Fibroblast of mammary gland (primary cell): ENCODE results near the gene SPACA7.

Source experiments
- DNase-seq: peaks from one replicate; pipeline ENCODE4 v3.0.0-alpha.2; 2010; ENCODE audit warnings: low read depth
- H3K4me3 ChIP-seq: 2 replicates; pipeline ENCODE4 v1.5.1; 2011; ENCODE audit warnings: low read depth, mild to moderate bottlenecking, low read length, moderate library complexity; ENCODE audit not compliant: control insufficient read depth
- TF ChIP-seq, protein P1 (sequence below): conservative IDR thresholded peaks from 2 replicates; pipeline ENCODE4 v1.5.1; 2011; ENCODE audit warnings: low read depth, low read length, inconsistent platforms; ENCODE audit not compliant: control insufficient read depth, insufficient read depth

Gene SPACA7

GRCh38 chr13:112356190-112356589 is 20.0 kb upstream of the SPACA7 start:
- no peak for DNase-seq

GRCh38 chr13:112358156-112358555 is 18.0 kb upstream of the SPACA7 start:
- no peak overlapping the region for H3K4me3 ChIP-seq
- no peak for DNase-seq
- TF ChIP-seq, protein P1, sequence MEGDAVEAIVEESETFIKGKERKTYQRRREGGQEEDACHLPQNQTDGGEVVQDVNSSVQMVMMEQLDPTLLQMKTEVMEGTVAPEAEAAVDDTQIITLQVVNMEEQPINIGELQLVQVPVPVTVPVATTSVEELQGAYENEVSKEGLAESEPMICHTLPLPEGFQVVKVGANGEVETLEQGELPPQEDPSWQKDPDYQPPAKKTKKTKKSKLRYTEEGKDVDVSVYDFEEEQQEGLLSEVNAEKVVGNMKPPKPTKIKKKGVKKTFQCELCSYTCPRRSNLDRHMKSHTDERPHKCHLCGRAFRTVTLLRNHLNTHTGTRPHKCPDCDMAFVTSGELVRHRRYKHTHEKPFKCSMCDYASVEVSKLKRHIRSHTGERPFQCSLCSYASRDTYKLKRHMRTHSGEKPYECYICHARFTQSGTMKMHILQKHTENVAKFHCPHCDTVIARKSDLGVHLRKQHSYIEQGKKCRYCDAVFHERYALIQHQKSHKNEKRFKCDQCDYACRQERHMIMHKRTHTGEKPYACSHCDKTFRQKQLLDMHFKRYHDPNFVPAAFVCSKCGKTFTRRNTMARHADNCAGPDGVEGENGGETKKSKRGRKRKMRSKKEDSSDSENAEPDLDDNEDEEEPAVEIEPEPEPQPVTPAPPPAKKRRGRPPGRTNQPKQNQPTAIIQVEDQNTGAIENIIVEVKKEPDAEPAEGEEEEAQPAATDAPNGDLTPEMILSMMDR = no peak

More at GRCh38 chr13:112356190-112356589, 20.0 kb upstream of the SPACA7 start:
- TF ChIP-seq, protein P1 = no peak
- H3K4me3 ChIP-seq = no peak overlapping the region

DNA sequence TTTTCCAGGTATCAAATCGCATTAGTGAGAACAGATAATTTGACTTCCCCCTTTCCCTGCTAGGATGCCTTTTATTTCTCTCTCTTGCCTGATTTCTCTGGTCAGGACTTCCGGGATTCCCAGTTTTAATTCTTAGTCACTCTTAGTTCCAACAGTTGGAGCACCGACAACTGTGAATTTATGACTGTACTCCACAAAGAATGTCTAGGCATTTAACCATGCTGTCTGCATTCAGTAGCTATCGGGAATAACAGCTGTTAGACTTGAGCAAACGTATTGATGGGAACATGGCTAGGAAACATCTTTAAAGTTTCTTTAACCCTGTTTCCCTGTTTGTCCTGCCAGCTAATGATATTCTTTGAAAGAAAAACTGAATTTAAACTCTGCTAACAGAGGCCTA is 14.1 kb upstream of the SPACA7 start:
- TF ChIP-seq, protein P1 = no peak
- DNase-seq = no peak
- no peak overlapping the region for H3K4me3 ChIP-seq

- no peak overlapping the region for H3K4me3 ChIP-seq
- no peak for DNase-seq
- TF ChIP-seq, protein P1 = no peak
Measured at GRCh38 chr13:112363867-112364528, 12.2 kb upstream of the SPACA7 start.

- no peak overlapping the region for H3K4me3 ChIP-seq
- no peak for DNase-seq
- TF ChIP-seq, protein P1 = no peak
Measured at GRCh38 chr13:112366907-112367646, 9.1 kb upstream of the SPACA7 start.

GRCh38 chr13:112368883-112369282 is 7.3 kb upstream of the SPACA7 start:
- TF ChIP-seq, protein P1 = no peak
- DNase-seq = no peak
- no peak overlapping the region for H3K4me3 ChIP-seq
